Measurements from ENCODE around the gene C3orf18.
"Not testable (repeated sequence)": the region's sequence is repeated elsewhere in the genome, so short reads cannot be mapped to it uniquely, and the experiment has no call there.

The C3orf18 gene

DNA sequence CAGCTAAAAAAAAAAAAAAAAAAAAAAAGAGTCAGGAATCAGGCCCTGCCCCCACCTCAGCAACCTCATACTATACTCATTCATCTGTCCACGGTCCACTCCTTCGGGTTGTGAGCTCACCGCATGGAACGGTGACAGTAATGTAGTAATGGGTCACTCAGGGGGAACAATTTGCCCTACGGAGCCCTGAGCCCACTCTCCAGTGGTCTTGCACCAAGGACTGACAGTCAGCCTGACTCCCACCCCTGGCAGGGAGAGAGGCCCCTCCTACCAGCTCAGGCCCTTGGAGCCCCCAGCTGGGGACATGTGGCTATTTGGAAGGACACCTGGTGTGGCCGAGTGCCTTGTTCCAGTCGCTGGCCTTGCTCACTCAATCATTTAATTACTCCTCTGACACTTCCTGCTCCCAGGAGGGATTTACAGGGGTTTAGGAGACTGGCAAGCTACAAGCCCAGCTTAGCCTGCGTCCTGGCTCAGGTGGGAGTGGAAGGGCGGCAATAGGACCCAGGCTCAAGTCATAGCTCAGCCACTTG lies 44.2 kb downstream of the C3orf18 start:
- no peak for DNase-seq (ENCODE audit: low read depth in 2 of 2)

DNA sequence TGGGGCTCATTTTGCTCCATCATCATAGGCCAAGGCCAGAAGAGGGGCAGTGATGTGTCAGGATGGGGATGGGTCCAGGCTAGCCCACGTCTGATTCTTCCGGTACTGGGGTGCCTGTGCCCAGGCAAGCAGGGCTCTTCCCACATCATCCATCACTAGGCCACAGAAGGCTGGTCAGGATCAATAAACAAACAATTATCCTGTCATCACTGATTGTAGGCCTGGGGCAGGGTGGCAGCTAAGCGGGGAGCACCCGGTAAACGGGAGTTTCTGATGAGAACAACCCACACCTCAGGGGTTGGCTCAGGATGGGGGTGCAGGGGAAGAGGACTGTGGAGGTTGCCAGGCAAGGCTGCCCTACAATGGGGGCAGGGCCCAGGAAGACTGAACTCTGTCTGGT lies 46.0 kb downstream of the C3orf18 start:
- no peak for DNase-seq (ENCODE audit: low read depth in 2 of 2)

DNA sequence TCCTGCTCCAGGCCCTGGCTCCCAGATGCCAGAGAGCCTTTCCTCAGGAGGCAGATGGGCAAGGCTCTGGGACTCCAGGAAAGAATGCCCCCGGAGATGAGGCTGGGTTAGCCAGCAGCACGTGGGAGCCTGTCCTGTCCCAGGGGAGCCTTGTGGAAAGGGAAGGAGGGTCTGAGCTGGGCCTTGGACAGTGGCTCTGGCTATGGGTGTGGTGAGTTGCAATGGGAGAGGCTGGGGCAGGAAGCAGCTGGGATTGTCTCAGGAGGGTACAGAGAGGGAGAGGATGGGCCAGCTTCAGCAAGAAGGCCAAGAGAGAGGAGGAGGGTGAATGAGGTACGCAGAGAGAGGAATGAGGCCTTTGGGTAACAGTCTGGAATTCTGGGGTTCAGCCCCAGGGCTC lies 46.7 kb downstream of the C3orf18 start:
- no peak for DNase-seq (ENCODE audit: low read depth in 2 of 2)

DNA sequence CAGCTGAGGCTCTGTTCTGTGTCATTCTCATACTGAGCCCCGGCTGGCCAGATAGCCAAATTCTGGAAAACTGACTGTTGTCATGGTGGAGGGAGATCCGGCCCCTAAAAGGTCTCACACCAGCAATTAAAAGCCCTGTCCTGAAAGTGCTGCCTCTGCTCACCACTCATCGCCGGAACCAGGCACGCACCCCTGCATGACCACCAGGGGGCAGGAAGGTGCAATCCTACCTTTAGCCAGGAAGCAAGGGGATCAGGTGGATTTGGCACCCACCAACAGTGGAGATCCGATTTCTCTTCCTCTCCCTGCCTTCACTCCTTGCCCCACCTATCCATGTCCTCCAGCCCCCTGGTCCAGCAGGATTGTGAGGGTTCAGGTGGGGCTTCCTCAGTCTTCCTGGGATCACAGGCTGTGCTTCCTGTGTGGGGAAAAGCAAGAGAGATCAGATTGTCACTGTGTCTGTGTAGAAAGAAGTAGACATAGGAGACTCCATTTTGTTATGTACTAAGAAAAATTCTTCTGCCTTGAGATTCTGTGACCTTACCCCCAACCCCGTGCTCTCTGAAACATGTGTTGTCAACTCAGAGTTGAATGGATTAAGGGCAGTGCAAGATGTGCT lies 48.0 kb downstream of the C3orf18 start:
- no peak for DNase-seq (ENCODE audit: low read depth in 2 of 2)

DNA sequence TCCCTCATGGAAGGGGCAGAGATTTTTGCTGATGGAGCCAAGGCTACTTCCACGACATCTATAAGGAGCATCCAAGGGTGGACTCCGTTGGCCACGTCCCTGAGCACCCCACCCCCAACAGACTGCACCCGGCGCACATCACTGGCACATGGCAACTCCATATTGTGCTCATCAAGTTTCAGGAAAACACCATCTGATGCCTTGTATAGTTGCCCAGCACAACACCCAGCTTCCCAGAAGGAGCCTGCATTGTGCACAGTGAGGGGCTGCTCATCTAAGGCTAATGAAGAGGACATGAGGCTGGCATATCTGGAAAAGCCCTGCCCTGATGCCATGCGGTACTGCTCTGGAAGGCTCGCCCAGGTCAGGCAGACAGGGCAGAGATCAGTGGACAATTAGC lies 49.1 kb downstream of the C3orf18 start:
- DNase-seq (ENCODE audit: low read depth in 2 of 2) = no peak

DNA sequence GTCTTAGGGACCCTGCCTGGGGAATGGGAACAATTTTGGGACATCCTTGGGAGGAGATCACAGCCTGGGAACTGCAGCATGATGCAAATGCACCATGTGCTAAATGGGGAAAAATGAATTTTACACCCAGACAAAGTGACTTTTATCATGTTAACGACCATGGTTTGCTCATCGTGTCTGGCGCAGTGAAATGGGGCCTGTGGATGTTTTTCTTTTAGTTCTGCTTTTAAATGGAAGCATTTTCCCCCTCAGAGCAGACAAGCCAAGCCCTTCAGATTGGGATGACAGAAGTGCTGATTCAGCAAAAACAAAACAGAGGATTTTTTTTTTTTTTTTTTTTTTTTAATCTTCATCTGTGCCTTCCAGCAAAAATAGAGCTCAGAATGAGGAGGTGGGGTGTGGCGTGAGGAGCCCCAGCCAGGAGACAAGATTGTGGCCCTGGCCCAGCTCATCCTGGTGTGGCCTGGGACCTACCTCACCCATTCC lies 49.8 kb downstream of the C3orf18 start:
- no peak for DNase-seq (ENCODE audit: low read depth in 2 of 2)

DNA sequence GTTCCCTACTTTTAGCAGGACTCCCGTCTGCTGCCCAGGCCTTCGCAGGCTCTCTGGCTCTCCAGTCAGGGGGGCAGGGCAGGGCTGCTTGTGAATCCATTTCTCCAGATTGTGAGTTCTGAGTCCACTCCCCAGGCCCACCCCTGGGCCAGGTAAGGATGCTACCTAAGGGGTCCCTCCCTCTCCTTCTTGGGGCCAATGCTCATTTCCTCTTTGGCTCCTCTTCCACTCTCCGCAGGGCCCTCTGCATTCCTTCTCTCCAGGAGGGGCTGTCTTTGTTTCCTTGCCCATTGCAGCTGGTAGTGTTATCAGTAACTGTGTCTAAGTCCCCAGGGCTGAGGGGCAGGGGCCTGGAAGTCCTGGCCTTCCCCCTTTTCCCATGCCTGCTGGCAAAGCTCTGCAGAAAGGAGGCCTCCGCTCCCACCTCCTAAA lies 51.1 kb downstream of the C3orf18 start:
- DNase-seq (ENCODE audit: low read depth in 2 of 2) = no peak

DNA sequence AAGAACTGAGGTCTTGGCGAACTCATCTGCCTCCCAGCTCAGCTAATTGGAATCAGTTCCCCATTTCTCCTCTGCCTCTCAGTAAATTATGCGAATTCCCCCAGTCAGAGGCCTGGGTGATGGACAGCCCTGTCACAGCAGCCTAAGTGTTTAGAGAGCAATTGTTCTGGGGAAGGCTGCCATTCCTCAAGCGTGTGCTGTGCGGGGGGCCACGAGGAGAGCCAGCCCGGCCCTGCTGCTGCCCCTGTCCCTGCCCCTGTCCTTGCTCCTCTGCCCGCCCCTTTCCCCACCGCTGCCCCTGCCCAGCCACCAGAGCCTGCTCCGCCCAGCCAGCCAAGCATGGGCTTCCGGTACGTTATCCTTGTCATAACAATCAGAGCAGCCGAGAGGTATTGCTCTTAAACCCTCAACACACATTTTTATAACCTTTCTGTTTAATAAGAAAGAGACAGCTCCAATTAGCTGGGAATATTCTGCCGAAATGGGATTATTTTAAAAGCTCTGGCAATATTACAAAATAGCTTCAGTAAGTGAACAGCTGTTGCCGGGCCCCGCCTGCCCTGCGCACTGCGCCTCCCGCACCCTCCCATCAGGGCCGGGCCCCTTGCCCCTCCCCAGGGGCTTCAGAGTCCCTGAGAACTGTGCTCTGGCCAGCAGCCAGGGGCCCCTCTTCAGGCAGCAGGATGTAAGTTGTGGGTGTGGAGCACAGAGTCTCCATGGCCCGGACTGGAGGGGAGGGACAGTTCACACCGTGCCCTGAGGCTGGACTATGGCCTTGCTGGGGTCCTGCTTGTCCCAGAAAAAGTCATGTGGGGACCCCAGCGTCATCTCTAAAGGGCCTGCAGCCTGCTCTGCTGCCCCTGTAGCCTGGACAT lies 51.7 kb downstream of the C3orf18 start:
- DNase-seq (ENCODE audit: low read depth in 2 of 2) = no peak

DNA sequence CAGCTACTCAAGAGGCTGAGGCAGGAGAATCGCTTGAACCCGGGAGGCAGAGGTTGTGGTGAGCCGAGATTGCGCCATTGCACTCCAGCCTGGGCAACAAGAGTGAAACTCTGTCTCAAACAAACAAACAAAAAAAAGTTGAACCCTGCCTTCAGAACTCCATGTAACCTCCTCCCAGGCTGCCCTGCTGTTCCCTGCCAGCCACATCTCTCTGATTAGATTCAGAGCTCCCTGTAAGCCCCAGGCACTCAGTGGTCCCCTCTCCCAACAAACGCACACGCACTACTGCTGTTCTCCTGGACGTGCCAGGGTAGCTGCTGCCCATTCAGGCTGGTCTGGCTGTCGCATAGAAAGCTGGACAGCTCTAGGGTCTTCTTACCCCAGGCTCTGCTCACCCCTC lies 54.6 kb downstream of the C3orf18 start:
- not testable (repeated sequence) for DNase-seq (ENCODE audit: low read depth in 2 of 2)

DNA sequence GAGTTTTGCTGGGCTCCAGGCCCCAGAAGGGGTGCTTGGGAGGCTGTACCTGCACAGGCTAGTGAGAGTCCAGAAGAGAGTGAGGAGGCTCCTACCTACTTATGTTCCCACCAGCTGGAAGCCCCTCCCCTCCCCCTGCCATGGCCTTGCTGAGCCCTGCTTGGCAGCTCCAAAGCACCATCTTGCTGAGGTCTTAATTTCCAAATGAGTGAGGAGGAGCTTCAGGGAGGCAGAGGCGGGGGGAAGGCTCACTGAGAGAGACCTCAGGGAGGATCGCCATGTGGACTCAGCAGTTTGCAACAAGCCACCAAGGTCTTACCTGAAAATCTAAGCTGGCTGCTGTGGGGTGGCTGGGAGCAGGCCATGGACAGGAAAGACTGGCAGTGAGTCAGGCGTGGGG lies 55.4 kb downstream of the C3orf18 start:
- DNase-seq (ENCODE audit: low read depth in 2 of 2) = no peak

DNA sequence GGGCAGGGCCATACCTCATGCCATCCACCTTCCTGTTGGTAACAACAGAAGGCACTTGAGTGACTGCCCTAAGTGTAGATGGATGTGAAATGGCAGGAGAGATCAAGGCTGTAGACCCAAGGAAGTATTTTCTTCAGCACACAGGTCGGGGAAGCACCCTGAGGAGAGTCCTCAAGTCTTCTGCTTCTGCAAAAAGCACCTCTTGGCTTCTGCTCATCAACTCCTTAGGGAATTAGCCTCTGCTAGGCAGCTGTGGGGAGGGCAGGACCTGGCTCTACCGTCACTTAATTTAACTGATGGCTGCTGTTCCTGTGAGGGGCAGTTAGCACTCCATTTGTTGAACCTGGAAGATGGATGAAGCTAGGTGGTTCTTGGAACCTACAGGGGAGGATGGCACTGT lies 57.2 kb downstream of the C3orf18 start:
- DNase-seq (ENCODE audit: low read depth in 2 of 2) = no peak

DNA sequence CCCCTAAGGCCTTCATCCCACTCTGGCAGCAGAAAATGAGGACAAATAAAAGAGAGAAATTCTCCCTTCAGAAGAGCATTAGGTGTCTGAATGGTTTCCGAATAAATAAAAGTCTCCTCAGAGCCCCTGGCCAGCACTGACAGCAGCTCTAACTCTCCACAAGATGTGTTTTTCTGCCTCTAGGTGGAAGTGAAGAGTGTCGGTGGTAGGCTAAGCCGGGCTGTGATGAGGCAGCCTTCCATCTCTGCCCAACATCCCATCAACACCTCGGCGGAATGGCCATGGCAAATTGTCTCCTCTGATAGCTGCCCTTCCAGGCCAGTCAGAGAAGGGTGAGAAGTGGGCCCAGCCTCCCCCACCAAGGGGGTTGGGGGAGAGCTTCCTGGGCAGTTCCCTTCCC lies 57.8 kb downstream of the C3orf18 start:
- DNase-seq (ENCODE audit: low read depth in 2 of 2) = no peak

DNA sequence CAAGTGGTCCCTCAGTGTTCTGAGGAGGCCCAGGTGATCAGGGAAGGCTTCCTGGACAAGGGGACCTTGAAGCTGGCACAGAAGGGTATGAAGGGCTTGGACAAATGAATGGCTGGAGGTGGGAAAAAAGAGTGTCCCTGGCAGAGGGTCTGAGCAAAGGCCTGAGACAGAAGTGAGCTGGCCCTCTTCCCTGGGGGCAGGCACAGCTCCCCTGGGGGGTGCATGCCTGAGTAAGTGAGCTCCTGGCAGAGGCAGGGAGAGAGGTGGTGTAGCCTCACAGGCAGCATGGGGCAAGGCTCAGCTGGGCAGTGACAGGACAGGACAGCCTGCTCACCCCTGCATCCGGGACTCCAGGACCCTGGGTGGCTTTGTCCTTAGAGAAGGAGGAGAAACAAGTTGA lies 58.7 kb downstream of the C3orf18 start:
- DNase-seq (ENCODE audit: low read depth in 2 of 2) = no peak

Data from fibroblast of skin of left biceps (primary cell).